Activated naive CD4-positive, alpha-beta T cell treated with anti-CD3 and anti-CD28 coated beads for 36 hours (primary cell): ENCODE measurements around the gene MGARP. TPM values are rescaled to one million over a fixed set of nuclear protein-coding genes. Genes with fewer than 3 reads are reported as not detected.

Experiments
- CTCF ChIA-PET: fragments of 350-600 bp; sonication (Branson Sonifier 250); formaldehyde crosslinking; loops from one replicate; lab custom pipeline; 2021; ENCODE audit warnings: antibody characterized with exemption; lab: Charles Lee
- DNase-seq: peaks from one replicate; pipeline ENCODE4 v3.0.0-alpha.2; 2020
- H3K27ac Mint-ChIP-seq: one replicate; pipeline ENCODE4 v1.8.0; 2021; ENCODE audit warnings: mild to moderate bottlenecking, mixed read lengths
- H3K27me3 Mint-ChIP-seq: one replicate; pipeline ENCODE4 v1.8.0; 2021; ENCODE audit warnings: low read depth, mixed read lengths
- H3K36me3 Mint-ChIP-seq: one replicate; pipeline ENCODE4 v1.8.0; 2021; ENCODE audit warnings: low read depth, mixed read lengths
- H3K4me1 Mint-ChIP-seq: one replicate; pipeline ENCODE4 v1.8.0; 2021; ENCODE audit warnings: low read depth, mixed read lengths
- H3K4me3 Mint-ChIP-seq: one replicate; pipeline ENCODE4 v1.8.0; 2021; ENCODE audit warnings: mild to moderate bottlenecking, moderate library complexity, mixed read lengths
- H3K9me3 Mint-ChIP-seq: one replicate; pipeline ENCODE4 v1.8.0; 2021; ENCODE audit warnings: mixed read lengths
- intact Hi-C: fragments of 100-400 bp; cut with micrococcal nuclease; formaldehyde crosslinking; loops from one replicate; pipeline ENCODE4 v1.15.1; 2023
- total RNA-seq, 2 experiments: library from RNA; stranded (reverse); gene quantifications; one replicate each; pipeline ENCODE4 v1.2.3, GENCODE V29; 2021

MGARP gene
- total RNA-seq, 2 experiments from 2014 or later, result not detected

DNA sequence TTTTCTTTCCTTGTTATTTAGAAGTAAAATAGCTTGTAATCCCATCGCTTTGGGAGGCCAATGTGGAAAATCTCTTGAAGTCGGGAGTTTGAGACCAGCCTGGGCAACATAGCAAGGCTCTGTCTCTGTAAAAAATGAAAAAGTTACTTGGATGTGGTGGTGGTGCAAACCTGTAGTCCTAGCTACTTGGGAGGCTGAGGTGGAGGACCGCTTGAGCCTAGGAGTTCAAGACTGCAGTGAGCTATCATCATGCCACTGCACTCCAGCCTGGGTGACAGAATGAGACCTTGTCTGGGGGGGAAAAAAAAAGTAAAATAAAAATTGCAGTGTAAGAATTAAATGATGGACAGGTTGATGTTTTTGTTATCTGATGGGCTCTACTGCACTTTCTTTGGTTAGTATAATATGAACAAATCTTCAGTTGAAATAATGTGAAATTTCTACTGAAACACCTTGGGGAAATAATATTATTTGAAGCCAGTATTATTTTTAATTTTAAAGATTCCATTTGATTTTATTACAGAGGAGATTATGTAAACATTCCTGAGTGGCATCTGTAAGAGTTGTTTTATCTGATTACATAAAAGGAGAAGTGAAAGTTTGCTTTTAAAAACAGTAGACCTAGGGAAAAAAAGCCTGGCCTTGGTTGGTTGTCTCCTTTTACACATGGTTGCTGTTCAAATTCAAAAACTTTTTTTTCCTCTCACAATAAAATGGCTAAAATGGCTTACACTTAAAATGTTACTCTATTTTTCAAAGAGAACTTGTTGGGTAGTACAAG lies 32.7 kb upstream of the MGARP start:
- Mint-ChIP-seq H3K9me3 (no peaks in the 10 kb centered on the region), H3K27ac (no peak overlapping the region), H3K4me1 (peaks cover 74% of the 10 kb centered on the region), H3K4me3 (no peak overlapping the region), H3K36me3 (peaks cover 9% of the 10 kb centered on the region), H3K27me3 (no peaks in the 10 kb centered on the region)
- no peak for DNase-seq
- intact Hi-C loops, result loop anchor here (10.0 kb wide), 1 partner anchor 1778 kb away; the partner anchor contains the start of gene PCDH18
- CTCF ChIA-PET, result interaction anchor here (0.6 to 1.6 kb wide), 3 partner anchors 10 to 66 kb away, joined by 3 to 5 read pairs (median 4); partner anchors contain the start of gene NDUFC1

DNA sequence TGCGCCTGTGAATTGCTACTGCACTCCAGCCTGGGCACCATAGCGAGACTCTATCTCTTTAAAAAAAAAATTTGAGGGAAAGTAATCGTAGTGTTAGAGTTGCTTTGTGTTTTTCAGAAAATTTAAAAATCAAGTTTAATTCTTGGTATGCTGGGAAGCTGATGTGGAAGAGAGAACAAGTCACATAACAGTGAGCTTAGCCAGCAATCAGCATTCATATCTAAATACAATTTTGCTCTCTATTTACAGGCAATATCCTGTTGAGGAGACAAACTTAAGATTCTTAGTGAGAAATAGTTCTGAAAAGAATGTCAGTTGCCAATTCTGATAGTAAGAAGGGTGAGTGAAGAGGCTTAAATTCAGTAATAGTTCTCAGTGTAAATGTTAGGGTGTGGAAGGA lies 31.9 kb upstream of the MGARP start:
- no peak for DNase-seq
- Mint-ChIP-seq H3K4me1 (peaks cover 74% of the 10 kb centered on the region), H3K27me3 (no peaks in the 10 kb centered on the region), H3K4me3 (no peak overlapping the region), H3K36me3 (peaks cover 10% of the 10 kb centered on the region), H3K27ac (no peak overlapping the region), H3K9me3 (no peaks in the 10 kb centered on the region)
- CTCF ChIA-PET, result interaction anchor here (0.7 to 1.6 kb wide), 4 partner anchors 9 to 241 kb away, joined by 3 to 5 read pairs (median 4); partner anchors contain the start of genes NAA15 and NDUFC1
- intact Hi-C loops, result loop anchor here (10.0 kb wide), 1 partner anchor 1777 kb away; the partner anchor contains the start of gene PCDH18

DNA sequence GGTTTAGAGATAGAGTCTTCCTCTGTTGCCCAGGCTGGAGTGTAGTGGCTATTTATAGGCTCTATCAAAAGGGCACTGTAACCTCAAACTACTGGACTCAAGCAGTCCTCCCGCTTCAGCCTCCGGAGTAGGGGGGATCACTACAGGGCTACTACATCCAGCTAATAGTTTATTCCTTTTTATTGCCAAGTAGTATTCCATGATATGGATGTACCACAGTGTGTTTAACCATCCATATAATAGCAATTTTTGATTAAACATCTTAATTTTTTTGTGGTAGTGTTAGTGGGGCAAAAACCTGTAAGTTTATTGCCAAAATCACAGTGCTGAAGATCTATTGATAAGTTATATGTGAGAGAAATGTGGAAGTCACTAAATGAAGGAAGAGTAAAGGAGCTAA lies 24.9 kb upstream of the MGARP start:
- H3K4me3 Mint-ChIP-seq, result no peak overlapping the region
- H3K27me3 Mint-ChIP-seq, result no peaks in the 10 kb centered on the region
- CTCF ChIA-PET, result interaction anchor here (0.7 to 1.0 kb wide), 3 partner anchors 8 to 37 kb away, joined by 3 to 5 read pairs (median 3); no protein-coding TSS in a partner anchor
- DNase-seq, result no peak
- H3K27ac Mint-ChIP-seq, result peak overlapping the region; percentile 1
- intact Hi-C loops, result loop anchor here (5.0 kb wide), 3 partner anchors 792 to 1217 kb away; partner anchors contain the start of genes ELMOD2 and MAML3
- peaks cover 46% of the 10 kb centered on the region for H3K36me3 Mint-ChIP-seq
- H3K4me1 Mint-ChIP-seq, result peaks cover 61% of the 10 kb centered on the region
- no peaks in the 10 kb centered on the region for H3K9me3 Mint-ChIP-seq

DNA sequence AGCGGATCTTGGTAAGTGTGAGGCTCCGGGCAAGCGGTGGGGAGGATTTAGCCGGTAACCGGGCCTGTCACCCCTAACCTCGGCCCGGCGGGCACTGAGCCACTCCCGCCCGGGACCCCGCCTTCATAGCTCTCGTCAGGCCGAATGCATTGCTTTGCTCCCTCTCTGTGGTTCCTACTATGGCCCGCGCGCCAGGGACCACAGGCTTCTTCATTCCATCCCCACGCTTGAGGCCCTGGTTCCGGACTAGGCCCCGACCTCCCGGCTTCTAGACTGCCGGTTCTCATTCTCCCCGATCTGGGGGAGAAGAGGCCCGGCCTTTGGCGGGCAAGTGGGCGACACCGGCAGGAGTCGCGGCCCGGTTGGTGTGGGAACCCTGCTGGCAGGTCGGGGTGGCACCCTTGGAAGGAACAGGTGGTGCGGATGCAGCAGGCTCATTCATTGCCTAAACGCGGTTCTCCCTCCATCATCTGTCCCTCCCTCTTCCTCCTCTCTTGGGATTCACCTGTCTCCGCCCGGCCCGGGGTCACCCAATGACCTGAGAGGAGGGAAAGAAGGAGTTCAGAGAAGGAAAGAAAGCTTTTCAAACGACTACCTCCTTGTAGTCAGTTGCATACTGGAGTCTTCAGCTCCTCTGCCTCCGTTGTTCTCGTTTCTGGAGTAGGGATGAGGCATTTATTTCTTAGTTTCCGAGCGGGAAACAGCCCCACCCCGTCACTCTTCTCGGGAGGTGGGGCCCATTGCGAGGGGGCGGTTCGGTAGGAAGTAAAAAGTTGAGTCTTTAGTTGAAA lies 22.0 kb upstream of the MGARP start, which contains the start of gene NDUFC1:
TSS of gene NDUFC1 (minus strand) at position 657 of the 791 bp plus-strand sequence. CDS start 6,679 bp downstream, outside the sequence.
- intact Hi-C loops, result loop anchor here (1.0 to 5.0 kb wide), 10 partner anchors 31 to 1220 kb away; partner anchors contain the start of genes ELF2, ELMOD2, MAML3 and NOCT
- peak within 1 kb of the TSS; percentile 100 for H3K4me3 Mint-ChIP-seq
- H3K4me1 Mint-ChIP-seq, result peaks cover 58% of the 10 kb centered on the region
- H3K27ac Mint-ChIP-seq, result peak within 1 kb of the TSS; percentile 98
- H3K36me3 Mint-ChIP-seq, result peaks cover 38% of the 10 kb centered on the region
- no peaks in the 10 kb centered on the region for H3K9me3 Mint-ChIP-seq
- peak; percentile 80 for DNase-seq
- CTCF ChIA-PET, result interaction anchor here (0.7 to 1.4 kb wide), 4 partner anchors 10 to 301 kb away, joined by 3 to 4 read pairs (median 3); no protein-coding TSS in a partner anchor
- H3K27me3 Mint-ChIP-seq, result no peaks in the 10 kb centered on the region

DNA sequence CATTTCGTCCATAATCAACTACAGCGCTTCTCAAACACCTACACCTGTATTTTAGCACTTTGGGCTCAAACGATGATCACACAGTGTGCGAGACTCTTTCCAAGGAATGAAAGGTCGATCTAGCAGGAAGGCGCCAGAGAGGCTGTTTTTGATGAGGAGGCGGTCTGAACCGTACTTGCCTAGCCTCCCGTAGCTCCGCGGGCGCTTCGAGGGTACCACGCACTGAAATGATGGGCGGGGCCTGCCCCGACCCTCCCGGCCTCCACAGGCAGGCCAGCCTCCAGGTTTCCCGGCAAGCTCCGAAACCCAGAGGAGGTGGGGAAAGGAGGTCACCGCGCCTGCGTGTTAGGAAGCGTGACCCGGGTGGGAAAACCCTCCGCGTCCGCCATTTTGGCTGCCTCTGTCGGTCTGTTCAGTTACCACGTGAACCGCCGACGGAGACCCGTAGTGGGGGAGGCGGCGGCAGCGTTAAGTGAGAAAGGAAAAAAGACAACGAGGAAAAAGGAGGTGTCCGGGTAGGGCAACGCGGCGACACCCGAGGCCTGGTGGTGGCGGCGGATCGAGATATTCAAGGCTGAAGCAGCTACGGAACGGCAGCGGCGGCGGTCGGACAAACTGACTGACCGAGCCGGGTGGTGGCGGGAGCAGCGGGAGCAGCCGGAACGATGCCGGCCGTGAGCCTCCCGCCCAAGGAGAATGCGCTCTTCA lies 21.2 kb upstream of the MGARP start, which contains the start of gene NAA15:
TSS of gene NAA15 (plus strand) at position 393 of the 708 bp plus-strand sequence. CDS start at position 666, 273 bp downstream.
- Mint-ChIP-seq H3K4me1 (peaks cover 56% of the 10 kb centered on the region), H3K27me3 (no peaks in the 10 kb centered on the region), H3K4me3 (peak within 1 kb of the TSS; percentile 100), H3K36me3 (peaks cover 32% of the 10 kb centered on the region), H3K27ac (peak within 1 kb of the TSS; percentile 98), H3K9me3 (no peaks in the 10 kb centered on the region)
- CTCF ChIA-PET, result interaction anchor here (0.9 to 1.4 kb wide), 6 partner anchors 10 to 255 kb away, joined by 3 to 4 read pairs (median 3); partner anchors contain the start of gene SETD7
- peak; percentile 98 for DNase-seq
- intact Hi-C loops, result loop anchor here (1.0 to 5.0 kb wide), 6 partner anchors 124 to 1221 kb away; partner anchors contain the start of genes ELF2, ELMOD2 and MAML3

DNA sequence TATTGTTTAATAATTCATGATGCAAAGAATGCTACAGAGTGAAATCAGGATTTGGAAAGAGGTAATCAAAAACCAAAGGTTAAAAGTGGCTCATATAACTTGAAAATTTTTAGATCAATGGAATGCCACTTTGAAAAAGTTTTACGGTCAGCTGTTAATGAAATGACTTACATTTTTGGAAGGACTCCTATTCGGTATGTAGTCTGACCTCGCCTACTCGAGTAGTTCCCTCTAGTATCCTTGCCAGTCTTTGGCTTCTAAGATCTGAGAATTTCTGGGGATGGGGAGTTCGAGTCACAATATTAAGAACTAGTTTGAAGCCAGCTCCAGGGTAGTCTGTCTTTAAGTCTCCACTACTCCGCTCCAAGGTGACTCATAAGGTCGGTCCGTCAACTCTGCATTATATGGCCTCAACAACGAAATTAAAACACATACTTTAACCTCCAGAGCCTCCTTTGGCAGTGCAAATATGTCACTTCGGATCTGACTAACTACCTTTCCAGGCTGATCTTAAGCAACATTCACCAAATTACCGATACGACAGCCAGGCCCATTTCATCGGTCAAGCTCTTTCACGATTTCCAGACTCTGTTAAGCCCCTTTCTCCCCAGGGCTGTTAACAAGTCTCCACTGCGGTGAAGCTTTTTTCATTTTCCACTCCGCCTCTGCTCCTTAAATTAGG lies 20.5 kb upstream of the MGARP start:
- H3K36me3 Mint-ChIP-seq, result peaks cover 28% of the 10 kb centered on the region
- peaks cover 58% of the 10 kb centered on the region for H3K4me1 Mint-ChIP-seq
- peak; percentile 44 for DNase-seq
- H3K4me3 Mint-ChIP-seq, result peak overlapping the region; percentile 100
- no peaks in the 10 kb centered on the region for H3K9me3 Mint-ChIP-seq
- no peaks in the 10 kb centered on the region for H3K27me3 Mint-ChIP-seq
- intact Hi-C loops, result loop anchor here (1.0 to 5.0 kb wide), 6 partner anchors 123 to 1222 kb away; partner anchors contain the start of genes ELF2, ELMOD2 and MAML3
- H3K27ac Mint-ChIP-seq, result peak overlapping the region; percentile 98
- CTCF ChIA-PET, result interaction anchor here (0.9 to 1.4 kb wide), 5 partner anchors 11 to 256 kb away, joined by 3 to 4 read pairs (median 3); partner anchors contain the start of gene SETD7

DNA sequence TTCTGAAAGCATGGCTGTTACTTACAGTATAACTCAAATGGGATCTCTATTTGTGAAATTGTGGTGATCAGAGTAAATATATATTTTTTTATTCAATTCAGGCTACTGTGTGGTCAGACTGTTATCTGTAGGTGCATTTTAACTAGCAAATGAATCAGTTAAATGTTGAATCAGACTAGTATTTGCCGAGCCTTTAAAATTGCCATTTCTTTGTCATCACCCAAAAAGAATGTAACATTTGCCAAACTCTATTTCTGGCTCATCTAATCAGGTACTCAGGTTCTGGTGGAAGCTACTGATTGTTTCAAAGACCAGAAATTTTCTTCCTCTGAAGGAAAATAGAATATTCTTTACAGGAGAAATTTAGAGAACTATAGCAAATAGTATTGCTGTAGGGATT lies 19.5 kb upstream of the MGARP start:
- DNase-seq, result no peak
- Mint-ChIP-seq H3K9me3 (no peaks in the 10 kb centered on the region), H3K4me1 (peaks cover 50% of the 10 kb centered on the region), H3K27me3 (no peaks in the 10 kb centered on the region), H3K4me3 (peak overlapping the region; percentile 100), H3K27ac (no peak overlapping the region), H3K36me3 (peaks cover 25% of the 10 kb centered on the region)
- CTCF ChIA-PET, result no interaction called here
- intact Hi-C loops, result loop anchor here (5.0 kb wide), 1 partner anchor 358 kb away; no protein-coding TSS in a partner anchor

DNA sequence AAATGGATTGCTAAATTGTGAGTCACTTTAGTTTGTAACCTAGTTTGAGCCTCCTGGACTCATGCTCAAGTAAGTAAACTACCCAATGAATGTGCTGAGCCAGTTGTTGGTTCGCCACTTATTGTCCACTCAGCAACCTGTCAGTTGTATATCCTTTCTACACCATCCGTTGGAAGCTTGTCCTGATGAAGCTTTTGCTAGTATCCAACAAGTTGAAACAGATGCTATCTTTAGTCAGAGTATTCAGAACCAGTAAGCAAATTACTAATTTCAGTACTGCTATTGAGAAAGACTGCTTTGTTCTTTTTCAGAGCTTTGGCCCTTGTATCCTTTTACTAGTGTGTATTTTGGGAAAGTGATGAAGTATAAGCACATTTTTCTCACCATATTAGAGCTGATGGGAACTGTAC lies 17.0 kb upstream of the MGARP start:
- Mint-ChIP-seq H3K9me3 (no peaks in the 10 kb centered on the region), H3K4me1 (peaks cover 45% of the 10 kb centered on the region), H3K27ac (no peak overlapping the region), H3K27me3 (no peaks in the 10 kb centered on the region), H3K4me3 (no peak overlapping the region), H3K36me3 (peaks cover 22% of the 10 kb centered on the region)
- CTCF ChIA-PET, result interaction anchor here (0.5 to 3.7 kb wide), 13 partner anchors 8 to 266 kb away, joined by 3 to 28 read pairs (median 4); no protein-coding TSS in a partner anchor
- intact Hi-C loops, result loop anchor here (5.0 kb wide), 1 partner anchor 360 kb away; no protein-coding TSS in a partner anchor
- DNase-seq, result no peak

DNA sequence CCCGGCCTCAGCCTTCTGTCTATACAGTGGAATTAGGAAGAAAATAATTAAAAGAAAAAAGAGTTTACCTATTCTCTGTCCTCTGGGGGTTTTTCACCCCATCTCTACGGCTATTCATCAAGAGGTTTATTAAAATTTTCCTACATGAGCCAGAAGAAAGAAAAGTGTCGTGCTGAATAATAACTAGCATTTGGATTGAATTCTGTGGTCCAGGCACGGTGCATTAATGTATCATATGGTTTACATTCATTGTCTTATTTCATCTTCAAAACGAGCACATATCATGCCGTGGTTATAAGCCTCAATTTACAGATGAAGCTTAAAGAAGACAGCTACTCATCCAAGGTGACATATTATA lies 15.9 kb upstream of the MGARP start:
- intact Hi-C loops, result loop anchor here (1.0 to 5.0 kb wide), 8 partner anchors 30 to 361 kb away; no protein-coding TSS in a partner anchor
- Mint-ChIP-seq H3K4me1 (peaks cover 45% of the 10 kb centered on the region), H3K9me3 (no peaks in the 10 kb centered on the region), H3K27ac (peak overlapping the region; percentile 97), H3K27me3 (no peaks in the 10 kb centered on the region), H3K4me3 (peak overlapping the region; percentile 90), H3K36me3 (peaks cover 18% of the 10 kb centered on the region)
- CTCF ChIA-PET, result interaction anchor here (0.5 to 3.7 kb wide), 36 partner anchors 9 to 281 kb away, joined by 3 to 28 read pairs (median 4); partner anchors contain the start of gene NOCT
- DNase-seq, result no peak

DNA sequence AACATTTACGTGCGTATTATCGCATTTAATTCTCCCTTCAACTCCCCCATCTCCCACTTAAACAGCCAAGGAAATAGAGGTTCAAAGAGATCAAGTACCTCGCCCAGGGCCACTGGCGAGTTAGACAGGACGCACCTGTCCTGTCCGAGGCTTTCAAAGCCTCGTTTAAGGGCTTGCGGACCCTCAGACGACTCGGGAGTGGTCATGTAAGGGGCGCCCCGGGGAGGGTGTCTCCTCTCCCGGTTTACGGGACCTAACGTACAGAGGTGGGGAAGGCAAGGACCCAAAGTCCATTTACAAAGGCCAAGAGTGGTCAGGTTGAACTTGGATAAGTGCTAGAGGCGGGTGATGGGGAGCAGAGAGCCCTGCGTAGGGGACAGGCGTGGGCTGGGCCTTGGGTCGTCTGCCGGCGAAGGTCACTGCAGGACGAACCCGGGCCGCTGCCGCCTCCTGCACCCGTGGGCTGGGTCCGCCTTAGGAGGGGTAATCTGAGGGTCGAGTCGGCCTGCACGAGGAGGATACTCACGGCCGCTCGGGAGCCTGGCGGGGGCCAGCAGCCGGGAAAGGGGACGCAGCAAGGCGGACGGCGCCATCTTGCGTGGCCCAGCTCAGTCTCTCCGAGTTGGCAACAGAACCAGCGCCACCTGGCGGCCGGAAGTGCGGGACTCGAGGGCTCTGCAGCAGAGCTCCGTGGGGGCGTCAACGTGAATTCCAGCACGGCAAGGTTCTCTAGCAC lies 15.3 kb upstream of the MGARP start:
- DNase-seq, result peak; percentile 99
- Mint-ChIP-seq H3K36me3 (peaks cover 18% of the 10 kb centered on the region), H3K27ac (peak overlapping the region; percentile 97), H3K9me3 (no peaks in the 10 kb centered on the region), H3K27me3 (no peaks in the 10 kb centered on the region), H3K4me3 (peak overlapping the region; percentile 90), H3K4me1 (peaks cover 42% of the 10 kb centered on the region)
- intact Hi-C loops, result loop anchor here (1.0 to 5.0 kb wide), 8 partner anchors 29 to 362 kb away; no protein-coding TSS in a partner anchor
- CTCF ChIA-PET, result interaction anchor here (0.5 to 3.7 kb wide), 35 partner anchors 8 to 280 kb away, joined by 3 to 28 read pairs (median 4); partner anchors contain the start of gene NOCT
